GM12878 (cell line): ENCODE results near the gene SEC22B. TPM values are rescaled to one million over a fixed set of nuclear protein-coding genes. Genes with fewer than 3 reads are reported as not detected.
"Not testable (repeated sequence)": the region's sequence is repeated elsewhere in the genome, so short reads cannot be mapped to it uniquely, and the experiment has no call there.

Experiments
- ATAC-seq: fragments of 200-7000 bp; cut with Tn5 transposase; 3 replicates; pipeline ENCODE4 v1.9.1; 2020; ENCODE audit warnings: mild to moderate bottlenecking, moderate library complexity
- BruUV-seq: library from RNA; stranded (reverse); fragments of 400-500 nt; replicated peaks from 2 replicates; lab custom pipeline; 2021; lab: Mats Ljungman, UMichigan
- CTCF ChIA-PET: fragments of 300-600 bp; sonication (Branson Sonifier 250); formaldehyde crosslinking; extraction: SDS; loops from one replicate; lab custom pipeline; 2021; ENCODE audit warnings: inconsistent platforms; lab: Yijun Ruan, JAX
- POLR2A ChIA-PET: fragments of 350-600 bp; formaldehyde crosslinking; extraction: SDS; loops from one replicate; lab custom pipeline; 2021; ENCODE audit warnings: inconsistent platforms; lab: Charles Lee
- RAD21 ChIA-PET: fragments of 300-600 bp; sonication (Branson Sonifier 250); formaldehyde crosslinking; loops from one replicate; lab custom pipeline; 2023; ENCODE audit warnings: antibody characterized with exemption; ENCODE audit not compliant: unreplicated experiment; lab: Charles Lee
- SMC1A ChIA-PET: fragments of 300-600 bp; sonication (Branson Sonifier 250); formaldehyde crosslinking; loops from one replicate; lab custom pipeline; 2023; ENCODE audit not compliant: unreplicated experiment, uncharacterized antibody; lab: Charles Lee
- DNase-seq: peaks from one replicate; pipeline ENCODE4 v3.0.0-alpha.2; 2011; ENCODE audit warnings: low read depth, low spot score
- FAIRE-seq: peaks from 3 replicates; lab custom pipeline; 2011; peaks lifted over from hg19 to GRCh38; lab: Jason Lieb, UNC
- H2AFZ ChIP-seq: 2 replicates; pipeline ENCODE4 v1.6.0; 2011; ENCODE audit warnings: low read depth, low read length, control low read depth; ENCODE audit not compliant: control insufficient read depth
- H3K27ac ChIP-seq: 2 replicates; pipeline ENCODE4 v1.5.1; 2011; ENCODE audit warnings: control low read depth; ENCODE audit not compliant: control insufficient read depth, insufficient read depth
- H3K27me3 ChIP-seq, 2 experiments: replicated peaks in 1 of 2; 2 replicates each; pipeline versions ENCODE4 v1.6.0 to v1.6.1; 2011; ENCODE audit warnings: low read length in 1 of 2; ENCODE audit not compliant: control insufficient read depth in 2 of 2, insufficient read depth in 2 of 2
- H3K36me3 ChIP-seq, 2 experiments: 2 replicates each; pipeline ENCODE4 v1.5.1; 2011; ENCODE audit warnings: low read length in 1 of 2; ENCODE audit not compliant: control insufficient read depth in 2 of 2, insufficient read depth in 2 of 2
- H3K4me1 ChIP-seq: 2 replicates; pipeline ENCODE4 v1.6.1; 2011; ENCODE audit warnings: mild to moderate bottlenecking, low read length, moderate library complexity, mixed read lengths; ENCODE audit not compliant: control insufficient read depth, insufficient read depth
- H3K4me2 ChIP-seq: 2 replicates; pipeline ENCODE4 v1.6.0; 2011; ENCODE audit warnings: control low read depth; ENCODE audit not compliant: control insufficient read depth, insufficient read depth
- H3K4me3 ChIP-seq: fragments of 200-600 bp; sonication (generic); 2 replicates; pipeline ENCODE4 v1.5.1; 2016
- H3K79me2 ChIP-seq: 2 replicates; pipeline ENCODE4 v1.6.0; 2011; ENCODE audit warnings: low read length; ENCODE audit not compliant: control insufficient read depth, insufficient read depth
- H3K9ac ChIP-seq: 2 replicates; pipeline ENCODE4 v1.8.0; 2011; ENCODE audit warnings: low read length, control low read depth, mixed read lengths; ENCODE audit not compliant: control insufficient read depth, insufficient read depth
- H3K9me3 ChIP-seq: replicated peaks from 3 replicates; pipeline ENCODE4 v1.5.1; 2011; ENCODE audit warnings: mild to moderate bottlenecking, low read length; ENCODE audit not compliant: control insufficient read depth, insufficient read depth
- H4K20me1 ChIP-seq: 2 replicates; pipeline ENCODE4 v1.6.0; 2011; ENCODE audit not compliant: control insufficient read depth, insufficient read depth
- E2F4 ChIP-seq: IDR thresholded peaks from 2 replicates; pipeline ENCODE4 v1.6.1; 2012; ENCODE audit warnings: low read depth, low read length, improper control_type of control experiment
- ELK1 ChIP-seq: IDR thresholded peaks from 2 replicates; pipeline ENCODE4 v1.6.1; 2012; ENCODE audit warnings: low read depth, low read length, improper control_type of control experiment
- HCFC1 ChIP-seq: fragments of 150-350 bp; IDR thresholded peaks from 2 replicates; pipeline ENCODE4 v1.6.1; 2014; ENCODE audit warnings: low read length
- MXI1 ChIP-seq: fragments of 150-350 bp; IDR thresholded peaks from 2 replicates; pipeline ENCODE4 v1.6.1; 2011; ENCODE audit warnings: low read depth, mild to moderate bottlenecking, inconsistent platforms, low read length, improper control_type of control experiment
- SP1 ChIP-seq: IDR thresholded peaks from one replicate; pipeline ENCODE4 v1.6.1; 2011; ENCODE audit warnings: low read depth, low read length
- SUZ12 ChIP-seq: fragments of 200-600 bp; sonication (generic); IDR thresholded peaks from one replicate; pipeline ENCODE4 v1.6.1; 2018; ENCODE audit warnings: antibody characterized with exemption, mild to moderate bottlenecking; ENCODE audit not compliant: unreplicated experiment
- TCF7 ChIP-seq: IDR thresholded peaks from 2 replicates; pipeline ENCODE4 v1.6.1; 2014; ENCODE audit warnings: antibody characterized with exemption, borderline replicate concordance
- ZBTB33 ChIP-seq: fragments of 450-650 bp; IDR thresholded peaks from 2 replicates; pipeline ENCODE4 v1.6.1; 2017; ENCODE audit warnings: mild to moderate bottlenecking
- WGBS: methylation state at CpG from one replicate; pipeline ENCODE4 v1.1.6; 2016; ENCODE audit warnings: low lambda C conversion rate; ENCODE audit not compliant: insufficient replicate concordance, insufficient coverage; ENCODE audit errors: missing lambda C conversion rate; 5-methylcytosine and 5-hydroxymethylcytosine counted together
- in situ Hi-C: fragments of 300-500 bp; cut with MboI; formaldehyde crosslinking; loops from 9 replicates; pipeline ENCODE4 v1.14.3; 2018; ENCODE audit warnings: mixed read lengths
- intact Hi-C: fragments of 100-400 bp; cut with micrococcal nuclease; formaldehyde crosslinking; loops from one replicate; pipeline ENCODE4 v1.14.2; 2022; ENCODE audit not compliant: unreplicated experiment
- polyA plus RNA-seq, 11 experiments: library from polyadenylated mRNA; depleted of rRNA in 4 of 11; unstranded in 6 of 11; stranded (reverse) in 5 of 11; fragments of >200 nt; fragmentation: Nextera tagmentation in 4 of 11; fragmentation: Illumina TruSeq in 1 of 11; extraction: Ambion mirVana in 4 of 11; extraction: Trizol in 1 of 11; gene quantifications; 1 replicate in 1 of 11; 2 replicates in 10 of 11; pipeline versions ENCODE4 v1.2.1 to v1.2.3, GENCODE V29; 2011 to 2016; ENCODE audit warnings: inconsistent platforms in 2 of 11, missing spikeins in 2 of 11, low read depth in 1 of 11
- total RNA-seq, 4 experiments: library from RNA; depleted of rRNA in 3 of 4; stranded (reverse); fragments of >200 nt in 3 of 4; fragmentation: Illumina TruSeq in 1 of 4; extraction: Trizol in 1 of 4; gene quantifications; 2 replicates each; pipeline versions ENCODE4 v1.2.1 to v1.2.3, GENCODE V29; 2013 to 2021

The SEC22B gene
- total and polyA plus RNA-seq, 10 of the 15 experiments (the other 5 are each of a cell fraction or from before 2014, with no cell fraction given): 19.8 to 41.5 (median 27.7) TPM

- TF ChIP-seq ZBTB33: peak; percentile 90
- TF ChIP-seq E2F4: 0 out of 2 replicates have a peak, but pooled peaks have one; percentile 39
- peak; percentile 39; the same call in 1 of the 2 replicates for TF ChIP-seq MXI1
- TF ChIP-seq ELK1: peak; percentile 84
- no peak for TF ChIP-seq SUZ12
- TF ChIP-seq HCFC1: peak; percentile 89
- peak; percentile 84 for TF ChIP-seq SP1
- TF ChIP-seq TCF7: peak; percentile 73; the same call in 1 of the 2 replicates
These were observed at the start of gene SEC22B (continued) for GRCh38 chr1:120176092-120176855.

GRCh38 chr1:120217933-120218332 lies 41.6 kb upstream of the SEC22B start:
- FAIRE-seq: not testable (repeated sequence)

GRCh38 chr1:120217175-120217929 lies 41.0 kb upstream of the SEC22B start:
- intact Hi-C loops, CTCF ChIA-PET, H2AFZ ChIP-seq, H4K20me1 ChIP-seq, ATAC-seq, FAIRE-seq, H3K9ac ChIP-seq, H3K4me1 ChIP-seq, RAD21 ChIA-PET, in situ Hi-C loops, H3K4me2 ChIP-seq, H3K4me3 ChIP-seq, H3K27ac ChIP-seq, H3K79me2 ChIP-seq, POLR2A ChIA-PET, H3K36me3 ChIP-seq, H3K27me3 ChIP-seq, H3K9me3 ChIP-seq, SMC1A ChIA-PET, DNase-seq, BruUV-seq: not testable (repeated sequence)
- 14% methylated on average over 2 of the region's 3 CpGs for WGBS

More at GRCh38 chr1:120217933-120218332, 41.6 kb upstream of the SEC22B start:
- POLR2A ChIA-PET, BruUV-seq, SMC1A ChIA-PET, H2AFZ ChIP-seq, H3K9me3 ChIP-seq, H3K9ac ChIP-seq, ATAC-seq, H3K27me3 ChIP-seq, H3K36me3 ChIP-seq, RAD21 ChIA-PET, DNase-seq, H3K4me3 ChIP-seq, H3K27ac ChIP-seq, H3K4me2 ChIP-seq, intact Hi-C loops, H3K4me1 ChIP-seq, in situ Hi-C loops, CTCF ChIA-PET, H3K79me2 ChIP-seq, H4K20me1 ChIP-seq: not testable (repeated sequence)
- WGBS: 52% methylated on average over 2 of the region's 2 CpGs
